ENCODE results near the gene RASA2.

The RASA2 gene

DNA sequence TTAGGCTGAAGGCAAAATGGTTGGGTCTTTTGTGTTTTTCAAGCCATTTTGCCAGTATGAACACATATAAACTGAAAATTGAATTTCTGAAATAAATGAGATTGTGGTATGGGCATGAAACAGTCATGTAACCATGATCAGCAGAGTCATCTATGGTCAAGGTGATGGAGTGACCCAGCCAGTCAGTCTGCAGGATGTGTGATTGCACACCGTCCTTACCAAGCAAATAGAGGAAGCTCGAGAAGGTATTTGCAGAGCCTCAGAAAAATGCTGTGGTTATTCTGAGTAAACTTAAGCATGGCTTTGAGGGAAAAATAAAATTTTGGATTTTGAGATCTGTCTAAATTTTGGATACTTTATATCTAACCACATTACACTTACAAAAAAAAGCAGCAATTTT, 155.4 kb downstream of the RASA2 start:
- no peak for DNase-seq (ENCODE audit: low read depth in 2 of 2, low spot score in 1 of 2)

GRCh38 chr3:141643391-141643790, 156.6 kb downstream of the RASA2 start:
- DNase-seq (ENCODE audit: low read depth in 2 of 2, low spot score in 1 of 2), result no peak

DNA sequence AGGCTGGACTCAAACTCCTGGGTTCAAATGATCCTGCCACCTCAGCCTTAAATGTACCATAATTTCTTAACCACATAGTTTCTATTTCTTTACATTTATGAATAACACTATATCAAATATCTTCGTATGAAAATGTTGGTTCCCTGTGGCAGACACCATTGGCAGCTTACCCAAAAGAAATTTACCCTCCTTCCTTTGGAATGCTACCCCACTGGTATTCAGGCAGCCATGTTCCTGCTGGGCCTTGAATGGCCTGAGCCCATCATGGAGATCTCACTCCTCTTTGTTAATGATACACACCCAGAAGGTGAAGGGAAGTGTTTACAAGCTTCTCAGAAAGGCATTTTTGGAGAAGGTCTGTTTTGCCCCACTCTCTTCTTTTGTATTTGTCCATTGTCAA, 157.0 kb downstream of the RASA2 start:
- DNase-seq (ENCODE audit: low read depth in 2 of 2, low spot score in 1 of 2), result no peak

- peak; percentile 13 to 23 for DNase-seq (ENCODE audit: low read depth in 2 of 2, low spot score in 1 of 2)
Observed at GRCh38 chr3:141644931-141645330, 158.1 kb downstream of the RASA2 start.

GRCh38 chr3:141646760-141647561, 160.1 kb downstream of the RASA2 start:
- DNase-seq (ENCODE audit: low read depth in 2 of 2, low spot score in 1 of 2), result no peak

- no peak for DNase-seq (ENCODE audit: low read depth in 2 of 2, low spot score in 1 of 2)
Observed at GRCh38 chr3:141647562-141647915, 160.7 kb downstream of the RASA2 start.

DNA sequence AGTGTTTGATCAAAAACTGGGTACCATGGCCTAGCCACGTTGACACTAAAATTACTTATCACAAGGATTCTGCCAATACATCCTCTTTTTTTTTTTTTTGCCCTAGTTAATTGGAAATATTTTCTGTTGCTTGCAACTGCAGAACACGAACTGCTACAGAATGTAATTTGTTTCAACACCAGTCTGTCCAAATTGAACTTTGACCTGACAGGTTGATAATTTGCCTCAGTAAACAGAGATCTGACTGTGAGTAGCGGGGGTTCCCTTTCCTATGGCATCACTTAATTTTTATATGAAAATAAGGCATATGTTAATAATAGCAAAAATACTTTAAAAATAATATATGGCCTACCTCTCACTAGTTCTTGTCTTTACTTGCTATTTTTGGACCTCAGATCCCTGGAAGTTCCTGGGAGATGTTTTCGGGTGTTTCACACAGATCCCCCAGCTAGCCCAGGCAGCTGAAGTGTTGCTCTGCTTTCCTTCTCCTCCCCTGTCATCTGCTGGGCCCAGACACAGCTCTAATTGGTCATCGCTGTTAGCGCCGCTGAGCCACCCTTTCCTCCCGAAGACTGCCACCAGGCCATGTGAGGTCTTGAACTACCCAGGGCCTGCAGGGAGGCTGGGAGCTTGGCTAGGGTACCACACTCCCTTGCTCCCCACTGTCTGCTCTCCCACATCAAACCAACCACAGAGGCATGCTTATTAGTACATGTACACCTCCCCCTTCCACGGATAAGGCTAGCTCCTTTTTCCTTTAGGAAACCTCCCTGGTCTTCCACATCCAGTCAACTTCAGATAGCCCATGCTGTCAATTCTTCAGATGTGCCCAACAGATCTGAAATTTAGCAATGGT, 161.5 kb downstream of the RASA2 start:
- no peak for DNase-seq (ENCODE audit: low read depth in 2 of 2, low spot score in 1 of 2)

DNA sequence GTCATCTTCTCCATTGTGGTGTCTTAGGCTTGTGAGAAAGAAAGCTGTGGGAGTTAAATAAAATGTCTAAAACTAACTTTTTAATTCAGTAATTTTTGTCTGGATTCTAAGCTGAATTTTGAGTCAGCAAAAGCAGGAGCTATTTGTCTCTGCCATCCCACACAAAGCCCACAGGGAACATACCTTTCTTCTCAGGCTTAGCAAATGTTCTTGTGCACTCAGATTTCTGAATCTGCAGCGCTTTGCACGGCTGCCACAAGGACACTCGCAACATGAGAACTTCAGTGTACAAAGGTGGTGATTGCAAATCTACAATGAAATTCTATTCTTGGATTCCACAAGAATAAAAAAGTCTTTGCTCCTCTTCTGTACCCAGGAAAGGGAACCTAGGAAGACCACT, 163.0 kb downstream of the RASA2 start:
- no peak for DNase-seq (ENCODE audit: low read depth in 2 of 2, low spot score in 1 of 2)

DNA sequence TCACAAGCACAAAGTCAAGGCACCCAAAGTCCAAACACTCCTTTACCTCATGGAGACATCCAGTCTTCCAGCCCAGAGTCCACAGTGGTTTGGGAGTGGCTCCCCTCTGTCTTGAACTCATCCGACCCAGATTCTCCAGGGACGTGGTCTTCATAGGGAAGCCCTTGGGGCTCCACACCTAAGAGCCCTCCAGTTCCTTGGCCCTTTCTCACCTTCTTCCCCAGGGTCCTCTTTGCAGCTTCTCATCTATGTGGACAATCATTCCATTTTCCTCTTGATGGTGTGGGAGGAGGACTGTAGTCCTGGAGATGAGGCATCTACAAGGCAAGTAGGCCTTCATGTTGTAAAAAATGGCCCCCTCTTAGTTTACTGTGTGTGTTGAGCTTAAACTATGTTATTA, 164.0 kb downstream of the RASA2 start:
- DNase-seq (ENCODE audit: low read depth in 2 of 2, low spot score in 1 of 2), result no peak

DNA sequence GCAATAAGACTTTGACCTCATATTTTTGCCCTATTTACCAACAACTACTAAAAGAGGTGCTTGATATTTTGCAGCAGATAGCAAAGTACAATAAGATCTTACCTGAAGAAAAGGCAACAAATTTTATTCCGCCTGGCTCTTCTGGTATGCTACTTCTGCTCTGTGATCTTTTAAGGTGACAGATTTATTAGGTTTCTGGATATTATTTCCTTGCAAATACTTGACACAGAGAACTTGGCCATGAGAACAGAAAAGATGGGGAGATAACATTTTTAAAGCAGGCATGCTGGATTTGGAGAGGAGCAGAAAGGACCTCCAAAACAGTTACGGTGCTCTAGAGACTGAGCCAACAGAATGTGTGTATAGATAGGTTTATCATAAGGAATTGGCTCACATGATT, 164.6 kb downstream of the RASA2 start:
- no peak for DNase-seq (ENCODE audit: low read depth in 2 of 2, low spot score in 1 of 2)

DNA sequence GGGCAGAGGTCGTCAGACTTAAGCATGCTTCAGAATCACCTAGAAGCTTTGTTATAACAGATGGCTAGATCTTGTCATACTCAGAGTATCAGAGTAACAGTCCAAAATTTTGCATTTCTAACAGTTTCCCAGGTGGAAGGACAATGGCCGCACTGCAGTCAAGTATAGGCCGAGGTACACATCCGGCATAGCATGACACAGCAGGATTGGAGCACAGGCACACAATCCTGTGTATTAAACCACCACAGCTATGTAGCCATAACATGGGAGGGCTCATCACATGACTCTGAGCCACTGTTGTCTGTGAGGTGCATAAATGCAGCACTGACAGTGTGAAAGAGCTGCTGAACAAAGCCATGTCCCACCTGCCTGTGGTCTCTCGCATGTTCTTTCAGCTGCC, 165.5 kb downstream of the RASA2 start:
- DNase-seq (ENCODE audit: low read depth in 2 of 2, low spot score in 1 of 2), result no peak

GRCh38 chr3:141653847-141654246, 167.0 kb downstream of the RASA2 start:
- DNase-seq (ENCODE audit: low read depth in 2 of 2, low spot score in 1 of 2), result no peak

DNA sequence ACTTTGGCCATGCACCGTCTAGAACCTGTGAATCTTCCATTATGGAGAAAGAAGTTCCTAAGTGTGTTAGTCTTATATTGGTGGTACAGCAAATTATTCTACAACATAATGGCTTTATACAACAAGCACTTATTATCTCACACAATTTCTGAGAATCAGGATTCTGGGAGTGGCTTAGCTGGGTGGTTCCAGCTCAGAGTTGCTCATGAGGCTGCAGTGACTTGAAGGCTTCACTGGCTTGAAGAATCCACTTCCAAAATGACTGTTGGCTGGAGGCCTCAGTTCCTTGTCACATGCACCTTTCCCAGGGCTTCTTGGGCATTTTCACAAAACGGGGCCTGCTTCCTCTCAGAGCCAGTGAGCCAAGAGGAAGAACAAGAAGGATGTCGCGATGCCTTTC, 169.0 kb downstream of the RASA2 start:
- no peak for DNase-seq (ENCODE audit: low read depth in 2 of 2, low spot score in 1 of 2)

GRCh38 chr3:141656771-141657170, 169.9 kb downstream of the RASA2 start:
- DNase-seq (ENCODE audit: low read depth in 2 of 2, low spot score in 1 of 2), result no peak

GRCh38 chr3:141657516-141657915, 170.7 kb downstream of the RASA2 start:
- no peak for DNase-seq (ENCODE audit: low read depth in 2 of 2, low spot score in 1 of 2)

- DNase-seq (ENCODE audit: low read depth in 2 of 2, low spot score in 1 of 2), result no peak
Observed at GRCh38 chr3:141659821-141660613, 173.2 kb downstream of the RASA2 start.

GRCh38 chr3:141660614-141660947, 173.8 kb downstream of the RASA2 start:
- DNase-seq (ENCODE audit: low read depth in 2 of 2, low spot score in 1 of 2), result no peak

GRCh38 chr3:141661229-141662196, 174.7 kb downstream of the RASA2 start:
- DNase-seq (ENCODE audit: low read depth in 2 of 2, low spot score in 1 of 2), result no peak

- no peak for DNase-seq (ENCODE audit: low read depth in 2 of 2, low spot score in 1 of 2)
Observed at GRCh38 chr3:141663993-141664392, 177.2 kb downstream of the RASA2 start.

Data from stimulated activated CD8-positive, alpha-beta memory T cell treated with anti-CD3 and anti-CD28 coated beads, Interleukin-4, amount 100 ng/mL, for 4 hours (primary cell).